ENCODE data around the gene ARHGEF4. TPM values are rescaled to one million over a fixed set of nuclear protein-coding genes. Genes with fewer than 3 reads are reported as not detected.
A peak's percentile ranks its signal among the peaks of the same experiment; 100 is the strongest.

The ARHGEF4 gene
- total RNA-seq, 1 donor from 2014 or later = 43.2 TPM

DNA sequence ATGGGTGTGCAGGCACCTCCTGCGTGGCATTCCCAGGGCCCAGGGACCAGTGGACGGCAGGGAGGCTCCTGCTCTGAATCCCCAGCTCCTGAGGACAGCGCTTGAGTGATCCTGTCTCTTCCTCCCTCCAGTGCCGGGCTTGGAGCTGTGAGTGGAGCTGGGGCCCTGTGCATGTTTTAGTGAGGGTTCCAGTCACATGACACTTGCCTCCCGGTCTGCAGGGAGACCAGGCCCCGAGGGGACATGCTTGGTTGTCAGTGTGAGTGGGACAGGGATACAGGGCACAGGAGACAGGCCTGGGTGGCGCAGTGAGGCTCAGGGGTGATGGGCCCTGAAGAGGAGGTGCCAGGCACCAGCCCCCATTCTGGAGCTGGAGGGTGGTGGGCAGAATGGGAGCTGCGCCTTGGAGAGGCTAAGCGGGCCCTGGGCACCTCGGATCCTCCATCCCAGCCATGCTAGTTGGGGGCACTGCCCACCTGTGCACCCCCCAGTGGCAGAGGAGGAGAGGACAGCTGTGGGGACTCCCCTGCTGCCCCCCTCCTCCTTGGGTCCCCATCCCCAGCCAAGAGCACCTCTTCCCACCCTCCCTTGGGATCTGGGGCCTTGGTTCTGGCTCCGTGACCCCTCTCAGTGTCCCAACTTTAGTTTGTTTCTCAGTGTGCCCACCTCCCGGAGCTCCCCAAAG lies 12.0 kb downstream of the ARHGEF4 start:
- DNase-seq (ENCODE audit: low spot score in 2 of 2) (no peak), FAIRE-seq (no peak)

DNA sequence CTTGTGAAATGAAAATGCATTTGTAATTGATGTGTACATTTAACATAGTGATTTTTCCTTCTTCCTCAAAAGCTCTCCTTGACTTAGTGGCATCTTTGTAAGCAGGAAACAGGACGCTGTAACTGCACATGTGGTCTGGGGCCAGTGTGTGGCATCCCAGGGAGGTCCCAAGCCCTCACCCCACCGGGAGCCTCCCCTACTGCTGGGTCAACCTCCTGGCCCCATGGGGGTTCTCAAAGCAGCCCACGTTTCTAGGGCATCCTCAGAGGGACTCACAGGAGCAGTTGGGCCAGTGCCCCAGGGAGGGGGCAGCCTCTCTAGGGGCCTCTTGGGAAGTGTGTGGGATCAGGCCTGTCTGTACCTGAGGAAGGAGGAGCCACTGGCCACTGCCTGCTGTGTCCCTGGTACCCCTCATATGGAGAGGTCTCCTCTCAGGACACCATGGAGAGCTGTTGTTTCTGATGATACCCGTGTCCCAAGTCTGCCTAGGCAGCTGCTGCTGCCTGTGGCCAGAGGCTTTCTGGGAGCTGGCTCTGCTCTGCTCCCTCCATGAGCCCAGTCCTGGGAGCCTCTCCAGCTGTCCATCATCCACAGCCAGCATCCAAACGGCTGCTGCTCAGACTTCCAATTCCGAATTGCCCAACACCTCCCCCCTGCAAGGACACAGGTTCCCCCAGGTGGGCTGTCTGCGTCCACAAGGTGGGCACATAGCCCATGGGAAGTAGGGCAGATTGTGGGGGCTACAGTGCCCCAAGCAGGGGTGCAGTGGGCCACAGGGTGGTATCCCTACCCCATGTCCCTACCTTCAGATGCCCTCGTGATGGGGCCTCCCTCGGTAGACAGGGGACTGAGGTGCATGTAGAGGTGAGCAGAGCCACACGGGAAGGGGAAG lies 13.4 kb downstream of the ARHGEF4 start:
- DNase-seq (ENCODE audit: low spot score in 2 of 2) = no peak
- no peak for FAIRE-seq

DNA sequence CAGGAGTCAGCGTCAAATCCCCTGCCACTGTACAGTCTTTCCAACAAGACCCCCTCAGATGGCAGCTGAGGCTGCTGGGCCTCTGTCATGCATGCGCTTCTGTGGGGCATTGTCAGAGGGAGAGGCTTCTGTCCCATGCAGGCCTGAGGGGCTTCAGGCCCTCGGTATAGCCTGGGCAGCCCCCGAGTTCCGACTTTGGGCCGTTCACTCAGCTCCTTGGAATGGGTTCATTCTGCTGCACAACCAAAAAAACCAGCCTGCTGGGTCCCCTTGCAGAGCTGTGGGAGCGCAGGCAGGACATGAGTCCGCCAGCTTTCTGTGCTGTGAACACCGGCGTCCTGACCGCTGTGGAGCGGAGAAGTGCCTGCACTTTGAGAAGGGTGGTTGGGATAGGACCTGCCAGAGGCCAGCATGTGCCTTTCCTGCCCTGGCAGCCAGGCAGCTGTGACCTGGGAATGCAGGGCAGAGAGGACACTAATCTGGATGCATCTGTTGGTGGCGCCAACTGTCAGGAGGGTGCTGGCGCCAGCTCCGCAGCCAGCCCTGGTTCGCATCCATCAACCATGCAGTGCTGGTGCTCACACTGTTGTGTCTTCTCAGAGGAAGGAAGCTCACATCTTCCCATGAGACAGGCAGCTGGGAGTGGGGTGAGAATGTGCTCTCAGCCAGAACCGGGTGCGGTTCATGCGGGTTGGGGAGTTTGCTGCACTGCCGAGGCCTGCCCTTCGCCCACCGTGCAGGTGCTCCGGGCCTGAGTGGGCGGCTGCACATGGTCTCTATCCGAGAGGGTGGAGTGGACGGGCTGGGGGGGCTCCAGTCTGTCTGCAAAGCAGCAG lies 14.3 kb downstream of the ARHGEF4 start:
- no peak for DNase-seq (ENCODE audit: low spot score in 2 of 2)
- FAIRE-seq = no peak

DNA sequence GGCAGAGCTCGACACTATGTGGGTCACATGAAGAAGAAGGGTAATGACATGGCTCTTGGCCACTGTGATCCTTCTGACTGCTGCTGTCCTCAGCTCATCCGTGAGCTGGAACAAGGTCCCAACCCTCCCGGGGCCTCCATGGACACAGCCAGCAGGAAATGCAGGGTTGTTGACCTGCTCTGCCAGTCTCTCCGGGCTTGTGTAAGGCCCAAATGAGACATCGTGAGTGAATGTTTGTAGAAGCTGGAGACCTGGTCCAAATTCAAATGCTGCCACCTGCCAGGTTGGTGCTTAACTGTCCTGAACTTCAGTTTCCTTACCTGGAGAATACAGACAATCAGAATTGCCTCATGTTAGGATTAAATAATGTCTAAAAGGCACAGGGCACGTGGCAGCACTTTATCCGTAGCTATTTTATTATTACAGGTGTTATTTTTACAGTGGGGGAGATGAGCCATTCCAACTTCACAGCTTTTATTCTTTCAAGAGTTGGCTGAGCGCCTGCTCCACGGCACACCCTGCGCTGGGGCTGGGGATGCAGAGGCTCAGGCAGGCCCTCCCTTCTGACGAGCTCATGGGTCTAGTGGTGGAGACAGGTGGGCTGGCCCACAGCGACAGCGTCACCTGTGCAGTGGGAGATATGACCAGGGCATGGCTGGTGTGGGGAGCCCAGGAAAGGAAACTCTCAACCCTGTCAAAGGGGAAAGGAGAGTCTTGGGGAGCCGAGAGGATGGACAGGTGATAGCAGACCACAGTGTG lies 15.1 kb downstream of the ARHGEF4 start:
- FAIRE-seq (no peak), DNase-seq (ENCODE audit: low spot score in 2 of 2) (no peak)

- FAIRE-seq = no peak
Observed at GRCh38 chr2:130852521-130853115, 15.9 kb downstream of the ARHGEF4 start.

DNA sequence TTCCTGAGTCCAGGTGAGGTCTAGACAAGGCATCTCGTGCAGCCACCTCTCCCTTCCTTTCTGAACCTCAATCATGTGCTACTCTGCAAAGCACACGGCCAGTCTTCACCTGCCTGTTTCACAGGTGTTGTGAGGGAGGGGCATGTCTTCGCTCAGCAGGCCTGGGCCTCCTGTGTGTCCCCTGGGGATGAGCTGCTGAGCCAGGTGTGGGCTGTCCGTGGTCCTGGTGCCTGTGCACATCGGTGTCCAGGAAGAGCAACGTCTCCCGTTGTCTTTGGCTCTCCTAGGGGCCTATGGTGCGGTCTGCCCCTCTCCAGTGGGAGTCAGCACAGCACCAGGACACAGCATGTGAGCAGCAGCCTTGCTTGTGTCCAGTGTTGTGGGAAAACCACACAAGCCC lies 16.7 kb downstream of the ARHGEF4 start:
- no peak for DNase-seq (ENCODE audit: low spot score in 2 of 2)
- FAIRE-seq = no peak

More at GRCh38 chr2:130852521-130853115, 15.9 kb downstream of the ARHGEF4 start:
- DNase-seq (ENCODE audit: low spot score in 2 of 2) = no peak

DNA sequence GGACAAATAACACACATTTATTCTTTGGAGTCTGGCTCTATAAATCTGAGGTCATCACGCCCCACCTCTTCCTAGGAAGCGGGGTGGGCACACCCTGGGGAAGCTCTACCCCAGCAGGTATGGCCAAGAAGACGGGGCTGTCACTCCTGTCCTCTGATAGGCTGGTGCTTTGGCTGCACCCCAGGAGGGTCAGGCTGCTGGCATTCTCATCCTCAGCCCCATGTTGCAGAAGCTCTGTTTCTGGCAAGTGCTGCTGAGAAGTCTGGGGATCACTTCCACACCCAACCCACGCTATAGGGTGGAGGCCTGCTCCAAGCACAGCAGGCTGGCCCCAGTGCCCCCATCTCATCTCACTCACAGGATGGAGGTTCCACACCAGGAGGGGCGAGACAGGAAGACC lies 17.6 kb downstream of the ARHGEF4 start:
- FAIRE-seq (no peak), DNase-seq (ENCODE audit: low spot score in 2 of 2) (no peak)

DNA sequence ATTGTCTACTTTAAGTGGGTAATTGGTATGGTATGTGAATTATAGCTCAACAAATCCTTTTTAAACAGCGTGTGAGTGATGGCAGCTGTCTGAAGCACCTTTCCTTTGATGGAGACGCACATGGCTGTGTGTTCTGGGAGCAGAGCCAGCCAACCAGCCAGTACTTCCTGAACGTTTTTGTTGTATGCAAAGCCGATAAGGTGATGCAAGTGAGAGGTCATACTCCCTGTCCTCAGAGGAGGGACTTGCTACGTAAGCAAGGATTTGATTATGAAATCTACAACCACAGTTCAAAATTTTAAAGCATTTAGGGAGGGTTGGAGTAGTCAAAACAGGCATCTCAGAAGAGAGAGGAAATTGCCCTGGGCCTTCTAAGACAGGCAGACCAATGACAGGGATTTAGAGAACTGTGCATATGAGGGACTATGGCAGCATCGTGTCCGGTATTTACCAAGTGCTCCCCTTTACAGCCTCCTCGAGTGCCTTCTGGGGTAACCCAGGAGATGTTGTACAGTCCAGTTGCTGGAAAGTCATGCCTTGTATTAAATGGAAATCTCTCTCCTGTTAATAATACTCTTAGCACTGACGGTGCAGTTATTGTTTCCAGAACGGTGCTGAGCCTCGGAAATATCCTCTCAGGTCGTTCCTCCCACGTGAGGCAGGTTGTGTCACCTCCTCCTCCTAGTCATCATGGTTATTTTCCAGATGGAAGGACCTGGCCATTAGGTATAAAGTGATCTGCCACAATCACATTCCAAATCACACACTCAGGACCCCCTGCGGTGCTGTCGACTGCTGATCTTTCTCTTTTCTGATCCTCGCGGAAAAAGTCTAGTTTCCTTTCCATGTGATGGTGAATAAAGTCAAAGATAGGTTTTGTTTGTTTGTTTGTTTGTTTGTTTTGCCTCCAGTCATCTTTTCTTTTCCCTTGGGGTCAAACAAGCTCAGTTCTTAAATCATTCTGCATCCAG lies 28.4 kb downstream of the ARHGEF4 start:
- FAIRE-seq (no peak), DNase-seq (ENCODE audit: low spot score in 2 of 2) (no peak)

GRCh38 chr2:130869441-130870160 lies 32.9 kb downstream of the ARHGEF4 start:
- peak; percentile 43 to 56 for DNase-seq (ENCODE audit: low spot score in 2 of 2)
- no peak for FAIRE-seq

DNA sequence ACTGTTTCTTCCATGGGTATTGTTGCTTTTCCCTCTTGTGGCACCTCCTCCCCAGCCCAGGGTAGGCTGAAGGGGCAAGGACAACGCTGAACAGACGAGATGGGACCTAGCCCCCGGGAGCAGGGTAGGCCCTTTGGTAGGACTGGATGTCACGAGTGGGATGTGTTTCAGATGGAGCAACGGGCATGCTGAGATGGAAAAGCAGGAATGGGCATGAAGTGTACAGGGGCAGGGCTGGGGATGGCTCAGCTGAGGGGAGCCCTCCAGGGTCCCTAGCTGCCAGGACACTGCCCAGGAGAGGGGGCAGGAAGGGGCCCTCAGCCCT lies 33.4 kb downstream of the ARHGEF4 start:
- no peak for FAIRE-seq

DNA sequence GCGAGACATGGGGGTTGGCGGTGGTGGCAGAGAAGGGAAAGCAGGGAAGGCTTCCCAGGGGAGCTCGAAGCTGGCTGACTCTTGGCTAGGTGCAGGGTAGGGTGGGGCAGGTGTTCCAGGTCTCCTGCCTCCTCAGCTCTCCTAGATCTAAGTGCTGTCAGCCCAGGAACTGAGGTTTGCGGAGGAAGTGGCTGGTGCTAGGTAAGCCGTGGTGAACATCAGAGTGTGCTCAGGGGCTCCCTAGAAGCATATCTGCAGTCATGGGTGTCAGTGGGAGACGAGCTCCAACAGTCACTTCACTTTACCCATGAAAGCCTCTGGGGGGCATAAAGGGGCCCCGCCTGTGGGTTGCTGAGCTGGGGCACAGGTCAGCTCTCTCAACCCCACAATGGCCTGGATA lies 34.1 kb downstream of the ARHGEF4 start:
- DNase-seq (ENCODE audit: low spot score in 2 of 2) (no peak), FAIRE-seq (no peak)

More for the DNA sequence above, 33.4 kb downstream of the ARHGEF4 start:
- no peak for DNase-seq (ENCODE audit: low spot score in 2 of 2)

- FAIRE-seq (no peak), DNase-seq (ENCODE audit: low spot score in 2 of 2) (no peak)
Observed at GRCh38 chr2:130871843-130872740, 35.4 kb downstream of the ARHGEF4 start.

DNA sequence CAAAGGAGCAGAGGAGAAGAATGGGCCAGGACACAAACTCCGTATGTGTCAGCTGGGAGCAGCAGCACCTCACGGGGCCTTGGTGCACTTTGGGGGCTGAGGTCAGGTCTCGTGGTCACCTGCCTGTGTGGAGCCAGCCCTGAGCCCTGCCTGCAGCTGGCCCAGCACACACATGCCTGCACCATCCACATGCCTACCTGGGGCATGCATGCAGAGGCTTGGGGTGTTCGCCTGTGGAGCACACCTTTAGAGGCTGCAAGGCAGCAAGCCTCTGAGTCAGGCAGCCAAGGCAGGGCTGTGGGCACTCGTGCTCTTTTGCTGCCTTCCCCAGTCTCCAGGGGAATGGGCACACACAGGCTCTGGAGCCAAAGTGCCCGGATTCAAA lies 36.0 kb downstream of the ARHGEF4 start:
- no peak for DNase-seq (ENCODE audit: low spot score in 2 of 2)
- no peak for FAIRE-seq

DNA sequence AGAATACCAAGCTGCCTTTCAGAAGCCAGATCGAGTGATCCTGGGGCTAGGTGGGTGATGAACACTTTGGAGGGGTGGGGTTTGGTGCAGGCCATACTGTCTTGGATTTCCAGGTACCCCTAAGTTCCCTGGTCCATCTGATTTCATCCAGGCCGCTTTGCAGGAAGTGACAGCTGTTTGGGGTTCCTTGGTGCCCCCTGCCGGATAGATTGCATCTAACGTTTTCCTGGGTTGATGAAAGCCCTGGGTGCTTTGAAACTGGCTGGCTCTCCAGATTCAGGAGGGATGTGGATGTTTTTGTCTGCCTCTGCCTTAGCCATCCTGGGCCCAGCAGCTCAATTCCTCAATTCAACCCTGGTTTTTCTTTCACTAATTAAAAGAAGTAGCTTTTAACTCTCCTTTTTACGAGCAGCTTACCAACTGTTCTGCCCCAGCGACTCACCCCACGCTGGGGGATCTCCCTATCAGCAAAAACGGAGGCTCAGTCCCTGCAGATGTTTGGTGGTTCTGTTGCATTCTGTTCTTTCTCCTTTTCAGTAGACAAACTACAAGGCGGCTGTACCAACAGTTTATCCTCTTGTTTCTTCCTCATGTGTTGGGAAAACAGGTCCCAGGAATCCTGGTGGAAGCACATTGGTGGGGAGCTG lies 37.1 kb downstream of the ARHGEF4 start:
- DNase-seq (ENCODE audit: low spot score in 2 of 2) (peak in 1 of 2 donors; percentile 62), FAIRE-seq (no peak)

- FAIRE-seq (no peak), DNase-seq (ENCODE audit: low spot score in 2 of 2) (no peak)
Observed at GRCh38 chr2:130874512-130874911, 37.8 kb downstream of the ARHGEF4 start.

DNA sequence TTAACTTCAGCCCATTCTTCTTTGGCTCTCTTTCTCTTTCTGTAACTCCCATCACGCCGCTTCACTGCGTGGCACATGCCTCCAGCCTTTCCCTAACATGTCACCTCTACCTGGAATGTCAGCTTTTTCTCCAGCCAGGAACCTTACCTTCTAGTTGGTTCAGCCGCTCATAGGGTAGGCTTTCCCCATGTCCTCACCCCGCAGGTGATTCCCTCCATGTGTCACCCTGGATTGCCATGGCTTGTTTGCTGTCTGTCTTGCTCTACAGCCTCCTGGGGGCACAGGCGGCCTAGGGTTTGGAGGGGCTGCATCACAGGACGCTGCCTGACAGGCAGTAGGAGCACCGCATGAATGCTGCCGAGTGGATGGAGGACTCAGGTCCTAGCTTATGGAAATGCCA lies 39.2 kb downstream of the ARHGEF4 start:
- FAIRE-seq = no peak
- DNase-seq (ENCODE audit: low spot score in 2 of 2) = no peak

DNA sequence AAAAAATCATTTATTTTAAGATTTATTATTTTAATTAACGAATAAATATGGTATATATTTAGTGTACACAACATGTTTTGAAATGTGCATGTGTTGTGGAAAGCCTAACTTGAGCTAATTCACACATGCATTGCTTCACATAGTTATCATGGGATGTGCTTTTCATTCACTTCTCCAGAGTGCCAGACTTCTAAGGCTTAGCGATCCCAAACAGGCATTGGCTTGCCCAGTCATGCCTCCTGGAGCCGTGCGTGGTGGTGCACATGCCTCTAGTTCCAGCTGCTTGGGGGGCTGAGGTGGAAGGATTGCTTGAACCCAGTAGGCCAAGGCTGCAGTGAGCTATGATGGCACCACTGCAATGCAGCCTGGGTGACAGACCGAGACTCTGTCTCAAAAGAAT lies 40.5 kb downstream of the ARHGEF4 start:
- DNase-seq (ENCODE audit: low spot score in 2 of 2) (no peak), FAIRE-seq (no peak)

Data from frontal cortex (tissue), 4 donors.